ENCODE results near the gene OPTC.

OPTC gene

GRCh38 chr1:203548892-203549291 lies 54.9 kb downstream of the OPTC start:
- no peak for DNase-seq (ENCODE audit: low spot score)
- H3K4me3 ChIP-seq: no peak overlapping the region
- no peak for TF ChIP-seq CTCF (IDR thresholded peaks at IDR 0.05)
- H3K27ac ChIP-seq: no peak overlapping the region

GRCh38 chr1:203549309-203549708 lies 55.4 kb downstream of the OPTC start:
- DNase-seq (ENCODE audit: low spot score): no peak
- TF ChIP-seq CTCF (IDR thresholded peaks at IDR 0.05): no peak
- Histone ChIP-seq H3K4me3 (no peak overlapping the region), H3K27ac (no peak overlapping the region)

- TF ChIP-seq CTCF (IDR thresholded peaks at IDR 0.05): no peak
- no peak for DNase-seq (ENCODE audit: low spot score)
- no peak overlapping the region for H3K27ac ChIP-seq
- no peak overlapping the region for H3K4me3 ChIP-seq
Measured at GRCh38 chr1:203550846-203551245, 56.9 kb downstream of the OPTC start.

- no peak overlapping the region for H3K4me3 ChIP-seq
- no peak for TF ChIP-seq CTCF (IDR thresholded peaks at IDR 0.05)
- no peak for DNase-seq (ENCODE audit: low spot score)
- no peak overlapping the region for H3K27ac ChIP-seq
Measured at GRCh38 chr1:203551550-203551949, 57.6 kb downstream of the OPTC start.

- TF ChIP-seq CTCF (IDR thresholded peaks at IDR 0.05): no peak
- DNase-seq (ENCODE audit: low spot score): no peak
- Histone ChIP-seq H3K27ac (peak overlapping the region in 1 of 2 donors; percentile 64), H3K4me3 (no peak overlapping the region)
Measured at GRCh38 chr1:203553496-203553895, 59.5 kb downstream of the OPTC start.

GRCh38 chr1:203554071-203554470 lies 60.1 kb downstream of the OPTC start:
- no peak for TF ChIP-seq CTCF (IDR thresholded peaks at IDR 0.05)
- DNase-seq (ENCODE audit: low spot score): no peak
- Histone ChIP-seq H3K4me3 (no peak overlapping the region), H3K27ac (peak overlapping the region; percentile 64 to 81)

- TF ChIP-seq CTCF (IDR thresholded peaks at IDR 0.05): no peak
- peak overlapping the region; percentile 81 to 92 for H3K27ac ChIP-seq
- H3K4me3 ChIP-seq: no peak overlapping the region
- DNase-seq (ENCODE audit: low spot score): no peak
Measured at GRCh38 chr1:203555076-203555475, 61.1 kb downstream of the OPTC start.

Measured in coronary artery (tissue), 2 donors.